K562 (cell line): Measurements from ENCODE around the gene GPR176. TPM values are rescaled to one million over a fixed set of nuclear protein-coding genes. Genes with fewer than 3 reads are reported as not detected.

ENCODE experiments used
- ATAC-seq: fragments of 200-7000 bp; cut with Tn5 transposase; 3 replicates; pipeline ENCODE4 v1.9.1; 2020; ENCODE audit warnings: moderate library complexity
- BruUV-seq: library from RNA; stranded (reverse); fragments of 400-500 nt; replicated peaks from 2 replicates; lab custom pipeline; 2021; lab: Mats Ljungman, UMichigan
- CTCF ChIA-PET: fragments of 300-600 bp; formaldehyde crosslinking; extraction: SDS; loops from one replicate; lab custom pipeline; 2021; ENCODE audit warnings: low intra/inter-chr PET ratio; lab: Yijun Ruan, JAX
- POLR2A ChIA-PET: fragments of 300-600, 350-650 bp; sonication (Branson Sonifier 250); formaldehyde crosslinking; extraction: SDS; loops from one replicate; lab custom pipeline; 2021; ENCODE audit warnings: antibody characterized with exemption, inconsistent platforms; lab: Yijun Ruan, JAX
- DNase-seq, 4 experiments: peaks; one replicate each; pipeline versions ENCODE4 v3.0.0 to v3.0.0-alpha.2; 2011 to 2018; ENCODE audit warnings: low spot score in 3 of 4, mixed read lengths in 3 of 4; ENCODE audit errors: extremely low read depth in 1 of 4
- FAIRE-seq: peaks from 2 replicates; lab custom pipeline; 2011; peaks lifted over from hg19 to GRCh38; lab: Jason Lieb, UNC
- H2AFZ ChIP-seq: 2 replicates; pipeline ENCODE4 v1.6.0; 2011; ENCODE audit warnings: low read depth, low read length, control low read depth, inconsistent platforms
- H3K27ac ChIP-seq: fragments of 200-600 bp; 3 replicates; pipeline ENCODE4 v1.8.0; 2011; ENCODE audit warnings: low read depth, mild to moderate bottlenecking, control low read depth, inconsistent platforms, low read length, moderate library complexity, mixed read lengths; ENCODE audit errors: extremely low read depth
- H3K27me3 ChIP-seq, 2 experiments: fragments of 300-600 bp in 1 of 2; 2 replicates in 1 of 2; 3 replicates in 1 of 2; pipeline versions ENCODE4 v1.6.0 to v1.8.0; 2011; ENCODE audit warnings: inconsistent platforms in 2 of 2, low read length in 2 of 2, mild to moderate bottlenecking in 1 of 2, mixed read lengths in 1 of 2, moderate library complexity in 1 of 2; ENCODE audit not compliant: control insufficient read depth in 2 of 2, insufficient read depth in 2 of 2
- H3K36me3 ChIP-seq: fragments of 300-600 bp; 3 replicates; pipeline ENCODE4 v1.8.0; 2011; ENCODE audit warnings: mild to moderate bottlenecking, low read length, inconsistent platforms; ENCODE audit not compliant: control insufficient read depth, insufficient read depth
- H3K4me1 ChIP-seq, 2 experiments: fragments of 200-600 bp in 1 of 2; replicated peaks in 1 of 2; 2 replicates in 1 of 2; 3 replicates in 1 of 2; pipeline versions ENCODE4 v1.5.1 to v1.8.0; 2011; ENCODE audit warnings: inconsistent platforms in 2 of 2, low read length in 2 of 2, mild to moderate bottlenecking in 1 of 2, mixed read lengths in 1 of 2, moderate library complexity in 1 of 2; ENCODE audit not compliant: control insufficient read depth in 2 of 2, insufficient read depth in 2 of 2
- H3K4me2 ChIP-seq: 2 replicates; pipeline ENCODE4 v1.6.1; 2011; ENCODE audit warnings: low read length, control low read depth, inconsistent platforms, mixed read lengths; ENCODE audit not compliant: insufficient read depth
- H3K4me3 ChIP-seq: fragments of 200-600 bp; sonication (generic), shearing (Covaris generic); 2 replicates; pipeline ENCODE4 v1.5.1; 2016; ENCODE audit warnings: control low read depth, inconsistent platforms
- H3K79me2 ChIP-seq: fragments of 200-600 bp; 3 replicates; pipeline ENCODE4 v1.8.0; 2011; ENCODE audit warnings: low read length, inconsistent platforms; ENCODE audit not compliant: control insufficient read depth, insufficient read depth
- H3K9ac ChIP-seq, 2 experiments: 2 replicates each; pipeline versions ENCODE4 v1.6.0 to v1.6.1; 2011; ENCODE audit warnings: low read depth in 2 of 2, low read length in 2 of 2, control low read depth in 1 of 2, inconsistent platforms in 1 of 2, mild to moderate bottlenecking in 1 of 2, mixed read lengths in 1 of 2; ENCODE audit not compliant: insufficient read depth in 1 of 2
- H3K9me1 ChIP-seq: one replicate; pipeline ENCODE4 v1.6.0; 2011; ENCODE audit warnings: inconsistent platforms, mild to moderate bottlenecking, low read length, moderate library complexity; ENCODE audit not compliant: control insufficient read depth, insufficient read depth
- H3K9me3 ChIP-seq: replicated peaks from 2 replicates; pipeline ENCODE4 v1.5.1; 2011; ENCODE audit warnings: low read depth, low read length, inconsistent platforms; ENCODE audit not compliant: control insufficient read depth, insufficient read depth
- H4K20me1 ChIP-seq: replicated peaks from 2 replicates; pipeline ENCODE4 v1.6.1; 2011; ENCODE audit warnings: low read length, inconsistent platforms, mixed read lengths; ENCODE audit not compliant: control insufficient read depth, insufficient read depth
- CCAR2 ChIP-seq: fragments of 200-400 bp; formaldehyde crosslinking; IDR thresholded peaks from 2 replicates; pipeline ENCODE4 v1.6.1; 2017; ENCODE audit warnings: mild to moderate bottlenecking, low read depth, low read length
- CREM ChIP-seq: IDR thresholded peaks from 2 replicates; pipeline ENCODE4 v1.6.1; 2014; ENCODE audit warnings: antibody characterized with exemption, low read depth
- ETS1 ChIP-seq: conservative IDR thresholded peaks from 2 replicates; pipeline ENCODE4 v1.6.1; 2011; ENCODE audit warnings: low read depth, mild to moderate bottlenecking, low read length; ENCODE audit not compliant: control insufficient read depth
- FOXA3 ChIP-seq, 2 experiments: fragments of 450-650 bp in 1 of 2; sonication (generic) in 1 of 2; formaldehyde crosslinking; IDR thresholded peaks in 1 of 2; conservative IDR thresholded peaks in 1 of 2; 2 replicates each; pipeline versions ENCODE4 v1.4.0 to v1.8.0; 2020 to 2022; ENCODE audit warnings: mild to moderate bottlenecking in 2 of 2, missing genetic modification reagents in 1 of 2
- FOXK2 ChIP-seq, 2 experiments: fragments of 450-650 bp; IDR thresholded peaks in 1 of 2; conservative IDR thresholded peaks in 1 of 2; 2 replicates each; pipeline ENCODE4 v1.6.1; 2016; ENCODE audit warnings: low read depth in 2 of 2, mild to moderate bottlenecking in 1 of 2
- LCOR ChIP-seq: sonication (generic); formaldehyde crosslinking; IDR thresholded peaks from 2 replicates; pipeline ENCODE4 v1.8.0; 2022; ENCODE audit warnings: mild to moderate bottlenecking, missing genetic modification reagents
- POLR2B ChIP-seq: fragments of 450-650 bp; IDR thresholded peaks from 2 replicates; pipeline ENCODE4 v1.6.1; 2018; ENCODE audit warnings: low read depth; ENCODE audit not compliant: partially characterized antibody
- SMARCE1 ChIP-seq: fragments of 450-650 bp; IDR thresholded peaks from 2 replicates; pipeline ENCODE4 v1.7.1; 2016; ENCODE audit warnings: mild to moderate bottlenecking
- TCF3 ChIP-seq: sonication (generic); formaldehyde crosslinking; IDR thresholded peaks from 2 replicates; pipeline ENCODE4 v1.4.0; 2020; ENCODE audit warnings: mild to moderate bottlenecking, missing genetic modification reagents
- ZNF347 ChIP-seq: fragments of 450-650 bp; formaldehyde crosslinking; IDR thresholded peaks from 2 replicates; pipeline ENCODE4 v1.4.0; 2020; ENCODE audit warnings: low read depth, mild to moderate bottlenecking, moderate library complexity
- WGBS: fragments of 100-300 bp; shearing (Covaris generic); methylation state at CpG from one replicate; pipeline ENCODE4 v1.1.6; 2016; ENCODE audit warnings: low coverage, mixed read lengths; ENCODE audit not compliant: insufficient coverage; ENCODE audit errors: missing lambda C conversion rate; 5-methylcytosine and 5-hydroxymethylcytosine counted together
- in situ Hi-C: fragments of 300-500 bp; cut with MboI; formaldehyde crosslinking; loops from 4 replicates; pipeline ENCODE4 v1.15.0; 2018; ENCODE audit warnings: inconsistent platforms, mixed read lengths
- intact Hi-C: fragments of 100-400 bp; cut with micrococcal nuclease; formaldehyde crosslinking; loops from 2 replicates; pipeline ENCODE4 v1.14.2; 2022
- polyA plus RNA-seq, 8 experiments: library from polyadenylated mRNA; depleted of rRNA in 4 of 8; stranded (reverse) in 5 of 8; unstranded in 3 of 8; fragments of >200 nt; fragmentation: Nextera tagmentation in 2 of 8; fragmentation: Illumina TruSeq in 1 of 8; extraction: Ambion mirVana in 2 of 8; extraction: Trizol in 1 of 8; gene quantifications; 2 replicates each; pipeline versions ENCODE4 v1.2.1 to v1.2.3, GENCODE V29; 2011 to 2014; ENCODE audit warnings: inconsistent platforms in 1 of 8, missing spikeins in 1 of 8
- total RNA-seq, 7 experiments: library from RNA; depleted of rRNA in 6 of 7; stranded (reverse); fragments of >200 nt in 6 of 7; fragmentation: Illumina TruSeq in 2 of 7; extraction: Trizol in 2 of 7; gene quantifications; 2 replicates each; pipeline versions ENCODE4 v1.2.1 to v1.2.3, GENCODE V29; 2011 to 2021; ENCODE audit warnings: low replicate concordance in 1 of 7

Gene GPR176
- total and polyA plus RNA-seq, 9 of the 15 experiments (the other 6 are each of a cell fraction or from before 2014, with no cell fraction given) = 0.03 to 1.2 (median 0.76) TPM

GRCh38 chr15:39918688-39919385 lies 1.2 kb downstream of the GPR176 start:
- in situ Hi-C loops = no loop called here
- Histone ChIP-seq H3K4me3 (no peak overlapping the region), H3K9me1 (no peaks in the 10 kb centered on the region), H3K36me3 (no peaks in the 10 kb centered on the region), H3K9me3 (peaks cover 4% of the 10 kb centered on the region; the same call in 1 of the 2 replicates), H3K4me1 (peaks cover 5 to 18% of the 10 kb centered on the region in 2 experiments; a peak in 4 of 5 replicates), H2AFZ (no peak overlapping the region), H3K79me2 (no peaks in the 10 kb centered on the region), H3K4me2 (no peak overlapping the region), H3K9ac (no peak overlapping the region), H4K20me1 (no peaks in the 10 kb centered on the region), H3K27ac (no peak overlapping the region), H3K27me3 (no peaks in the 10 kb centered on the region)
- FAIRE-seq (no peak), DNase-seq (no peak), ATAC-seq (no peak)
- 69% methylated on average over 11 of the region's 13 CpGs for WGBS
- BruUV-seq = TSS peak; percentile 58
- POLR2A ChIA-PET = no interaction called here
- CTCF ChIA-PET = interaction anchor here (0.7 kb wide), 1 partner anchor 130 kb away, joined by 3 read pairs; no protein-coding TSS in a partner anchor
- no peak for TF ChIP-seq FOXA3 (CRISPR knock-in tag; conservative IDR thresholded peaks at IDR 0.05 in 1 of 2, IDR thresholded peaks at IDR 0.05 in 1 of 2)
- no peak for TF ChIP-seq POLR2B
- no peak for TF ChIP-seq ETS1
- no peak for TF ChIP-seq LCOR
- TF ChIP-seq ZNF347 = no peak
- TF ChIP-seq CCAR2 = no peak
- TF ChIP-seq FOXK2 (conservative IDR thresholded peaks at IDR 0.05 in 1 of 2, IDR thresholded peaks at IDR 0.05 in 1 of 2; ENCODE audit: low read depth in 2 of 2) = no peak
- no peak for TF ChIP-seq SMARCE1
- TF ChIP-seq CREM = no peak
- no peak for TF ChIP-seq TCF3 (CRISPR knock-in tag)
- intact Hi-C loops = no loop called here
